ENCODE results near the gene FGFBP2.

- TF ChIP-seq EZH2phosphoT487 (IDR thresholded peaks at IDR 0.05; ENCODE audit: low read depth) (no peak), CTCF (IDR thresholded peaks at IDR 0.05; ENCODE audit: low read depth, low read length) (no peak)
These were observed 37.9 kb upstream of the FGFBP2 start for GRCh38 chr4:16000708-16001483.
